GM12891 (cell line): ENCODE results near the gene GIGYF2.

ENCODE experiments used
- PAX5 ChIP-seq: IDR thresholded peaks from 2 replicates; pipeline ENCODE4 v1.6.1; 2011; ENCODE audit warnings: low read length, moderate library complexity, mild to moderate bottlenecking; ENCODE audit not compliant: insufficient read depth, severe bottlenecking
- POLR2A ChIP-seq: IDR thresholded peaks from 2 replicates; pipeline ENCODE4 v1.6.1; 2011; ENCODE audit warnings: low read depth, low read length, control low read depth
- POLR2AphosphoS5 ChIP-seq: IDR thresholded peaks from 2 replicates; pipeline ENCODE4 v1.6.1; 2011; ENCODE audit warnings: low read depth, low read length, control low read depth
- POU2F2 ChIP-seq: IDR thresholded peaks from 2 replicates; pipeline ENCODE4 v1.6.1; 2011; ENCODE audit warnings: low read depth, mild to moderate bottlenecking, control low read depth, low read length, moderate library complexity
- SPI1 ChIP-seq: IDR thresholded peaks from 2 replicates; pipeline ENCODE4 v1.6.1; 2011; ENCODE audit warnings: low read depth, low read length, control low read depth
- TAF1 ChIP-seq: IDR thresholded peaks from 2 replicates; pipeline ENCODE4 v1.6.1; 2011; ENCODE audit warnings: low read depth, low read length, control low read depth

DNA sequence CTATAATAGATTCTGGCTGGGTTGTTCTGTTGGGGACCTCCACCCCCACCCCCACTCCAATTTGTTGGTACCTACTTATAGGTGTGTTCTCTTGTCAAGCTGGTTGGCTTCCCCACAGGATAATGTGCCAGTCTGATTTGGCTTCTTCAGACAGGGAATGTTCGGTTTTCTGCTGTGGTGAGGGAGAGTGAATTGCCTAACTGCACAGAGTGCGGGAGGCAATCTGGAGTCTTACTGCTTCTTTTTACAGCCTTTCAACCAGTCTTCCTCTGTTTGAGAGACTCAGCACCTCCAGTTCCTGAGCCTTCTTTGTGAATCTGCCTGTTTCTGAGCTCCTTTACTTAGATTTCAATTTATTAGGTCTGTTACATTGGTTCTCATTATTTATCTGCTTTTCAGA lies 145.6 kb downstream of the GIGYF2 start:
- TF ChIP-seq POLR2A, result no peak
- no peak for TF ChIP-seq POLR2AphosphoS5
- TF ChIP-seq TAF1, result no peak
- no peak for TF ChIP-seq PAX5
- no peak for TF ChIP-seq POU2F2
- TF ChIP-seq SPI1, result no peak
